IPS-NIHi11 (cell line): Measurements from ENCODE around the gene LRP8.

ENCODE experiments used
- DNase-seq: peaks from one replicate; pipeline ENCODE4 v3.0.0; 2012; ENCODE audit warnings: mixed read lengths, low spot score

Gene LRP8

DNA sequence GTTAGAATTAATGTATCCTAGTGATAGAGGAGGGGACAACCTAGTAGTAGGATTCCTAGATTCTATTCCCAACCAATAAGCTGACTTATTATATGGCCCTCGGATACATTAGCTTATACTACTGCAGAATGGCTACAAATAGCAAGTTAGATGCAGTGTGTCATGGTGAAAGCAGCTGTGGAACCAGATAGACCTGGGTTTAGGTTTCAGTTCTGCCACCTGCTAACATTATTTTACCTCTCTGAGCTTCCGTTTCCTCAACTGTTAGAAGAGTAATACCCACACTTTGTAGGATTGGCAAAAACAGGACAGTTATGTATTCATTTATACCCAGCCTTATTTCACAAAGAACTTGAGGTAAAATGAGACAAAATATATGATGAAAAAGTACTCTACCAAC, 67.9 kb downstream of the LRP8 start:
- DNase-seq, result no peak

DNA sequence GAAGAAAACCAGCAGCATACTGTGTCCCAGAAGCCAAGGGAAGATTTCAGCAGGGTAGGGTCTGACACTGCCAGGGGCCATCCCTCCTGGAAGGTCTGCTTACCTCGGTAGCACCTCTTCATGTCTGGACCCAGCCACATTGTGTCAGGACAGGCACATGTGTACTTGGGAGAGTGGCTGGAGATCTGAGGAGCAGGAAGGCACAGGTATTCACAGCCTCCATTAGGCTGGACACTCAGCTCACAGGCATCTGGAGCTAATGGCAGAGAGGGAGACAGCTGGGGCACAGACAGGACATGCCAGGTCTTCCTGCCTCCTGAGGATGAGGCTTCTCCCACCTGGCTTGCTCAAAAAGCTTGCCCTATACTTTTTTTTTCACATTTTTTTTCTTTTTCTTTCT, 69.7 kb downstream of the LRP8 start:
- DNase-seq, result no peak

DNA sequence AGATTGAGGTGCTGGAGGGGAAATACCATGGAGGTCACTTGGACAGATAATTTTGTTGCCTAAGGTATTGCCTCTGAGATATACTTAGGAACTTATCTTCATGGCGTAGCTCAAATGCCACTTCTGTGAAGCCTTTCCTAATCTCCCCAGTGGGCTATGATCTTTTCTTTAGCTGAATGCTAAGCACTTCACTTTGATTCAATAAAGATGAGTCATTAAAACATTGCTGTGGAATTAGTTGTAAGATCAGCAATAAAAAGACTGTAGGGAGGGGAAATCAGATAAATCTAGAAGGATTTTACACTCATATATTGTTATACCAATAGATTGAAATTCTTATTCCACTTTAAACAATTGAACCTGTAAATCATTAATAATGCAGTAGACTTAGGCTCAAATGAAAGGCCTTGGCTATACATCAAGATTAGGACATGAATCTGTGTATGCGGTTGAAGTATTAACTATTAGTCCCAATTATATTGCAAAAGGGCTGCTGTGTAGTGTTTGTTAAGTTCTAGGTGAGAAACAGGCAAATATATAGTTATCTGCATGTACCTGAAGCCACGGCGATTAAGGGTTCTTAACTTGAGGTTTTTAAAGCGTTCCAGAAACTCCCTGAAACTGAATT, 70.3 kb downstream of the LRP8 start:
- DNase-seq, result no peak

DNA sequence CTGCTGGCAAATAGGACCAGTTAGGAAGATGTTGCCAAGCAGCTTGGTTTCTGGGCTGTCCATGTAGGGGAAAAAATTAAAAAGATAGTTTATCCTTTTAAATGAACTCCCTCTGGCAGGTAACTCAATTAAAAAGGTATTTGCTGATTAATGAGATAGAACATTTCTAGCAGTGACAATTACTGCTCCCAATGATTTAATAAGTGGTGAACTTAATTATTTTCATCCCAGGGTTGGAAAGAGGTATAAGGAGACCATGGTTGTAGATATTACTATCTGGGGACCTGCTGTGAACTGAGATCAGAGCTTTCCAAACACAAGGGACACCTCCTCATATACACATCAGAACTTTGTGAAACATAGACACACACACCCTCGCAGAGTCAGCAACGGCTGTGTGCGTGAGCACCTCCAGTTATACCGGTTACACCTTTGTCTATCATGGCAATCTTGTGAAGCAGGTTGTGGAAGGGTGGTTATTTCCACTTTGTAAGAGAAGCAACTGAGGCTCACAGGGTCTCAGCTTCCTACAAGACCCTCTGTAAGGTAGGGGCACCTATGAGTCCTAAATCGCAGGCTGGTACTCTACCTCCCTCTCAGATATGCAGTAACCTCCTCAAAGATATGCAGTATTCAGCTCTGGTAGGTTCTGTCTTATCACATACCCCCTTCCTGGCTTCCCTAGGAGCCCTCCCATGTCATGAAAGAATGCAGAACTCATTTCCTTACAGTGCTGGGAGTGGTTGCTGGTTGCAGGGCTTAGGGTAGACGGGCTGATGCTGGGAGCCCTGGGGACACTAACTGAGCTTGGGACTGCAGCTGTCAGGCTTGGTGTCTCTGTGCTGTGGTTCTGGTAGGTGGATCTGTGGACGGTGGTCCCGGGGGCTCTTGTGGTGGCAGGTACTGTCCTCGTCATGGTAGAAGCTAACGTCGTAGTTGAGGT, 71.1 kb downstream of the LRP8 start:
- DNase-seq, result no peak

DNA sequence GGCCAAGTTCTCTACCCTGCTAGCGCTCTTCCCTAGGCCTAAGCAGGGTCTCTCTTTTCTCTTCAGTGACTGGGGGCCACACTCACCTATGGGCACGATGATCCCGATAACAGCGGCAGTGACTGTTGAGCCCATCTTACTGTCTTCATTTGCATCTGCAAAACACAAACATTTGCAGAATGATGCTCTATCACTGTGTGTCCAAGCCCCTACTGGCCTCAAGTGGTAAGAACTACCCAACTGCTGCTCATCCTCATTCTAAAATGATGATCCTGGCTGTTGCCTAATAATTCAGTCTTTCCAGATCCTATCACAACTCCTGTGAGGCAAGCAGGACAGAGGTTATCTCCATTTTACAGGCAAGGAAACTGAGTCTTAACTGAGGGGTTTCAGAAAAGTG, 72.8 kb downstream of the LRP8 start:
- DNase-seq, result no peak

DNA sequence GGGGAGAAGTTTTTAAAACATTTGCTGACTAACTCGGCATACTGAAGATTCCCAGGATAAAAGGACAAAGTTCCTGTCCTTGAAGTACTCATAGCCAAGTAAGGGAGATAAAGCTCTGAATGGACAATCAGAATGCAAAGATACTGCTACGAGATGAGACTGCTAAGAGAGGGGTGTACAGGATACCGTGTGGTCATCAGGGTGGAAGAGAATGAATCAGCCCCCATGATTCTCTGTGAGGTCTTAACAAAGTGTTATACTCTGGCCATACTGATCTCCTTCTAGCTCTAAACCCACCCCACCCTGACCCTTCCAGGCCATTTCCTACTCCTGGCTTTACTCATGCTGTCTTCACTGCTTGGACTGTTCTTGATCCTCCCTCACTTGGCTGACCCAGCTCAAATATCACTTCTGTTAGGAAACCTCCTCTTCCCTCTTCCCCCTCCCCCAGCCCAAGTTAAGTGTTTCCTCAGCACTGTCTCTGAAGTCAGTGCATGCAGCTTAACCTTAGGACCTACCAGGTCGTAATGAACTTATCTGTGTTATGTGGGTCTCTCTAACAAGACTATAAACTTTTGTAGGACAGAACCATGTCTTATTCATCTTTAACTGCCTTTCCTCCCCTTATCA, 73.7 kb downstream of the LRP8 start:
- no peak for DNase-seq

DNA sequence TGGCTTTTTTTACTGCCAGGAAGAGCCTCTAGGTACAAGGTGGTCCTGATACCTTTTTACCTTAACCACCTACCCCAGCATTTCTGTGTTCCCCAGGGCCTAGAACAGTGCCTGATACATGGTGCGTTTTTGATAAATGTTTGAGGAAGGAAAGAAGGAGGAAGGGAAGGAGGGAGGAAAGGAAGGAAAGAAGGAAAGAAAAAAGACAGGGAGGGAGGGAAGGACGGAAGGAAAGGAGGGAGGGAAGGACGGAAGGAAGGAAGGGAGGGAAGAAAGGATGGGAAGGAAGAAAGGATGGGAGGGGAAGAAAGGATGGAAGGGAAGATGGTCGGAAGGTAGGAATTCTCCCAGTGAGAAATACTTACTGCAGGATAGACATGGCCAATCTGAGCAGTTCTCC, 77.5 kb downstream of the LRP8 start:
- DNase-seq, result no peak

DNA sequence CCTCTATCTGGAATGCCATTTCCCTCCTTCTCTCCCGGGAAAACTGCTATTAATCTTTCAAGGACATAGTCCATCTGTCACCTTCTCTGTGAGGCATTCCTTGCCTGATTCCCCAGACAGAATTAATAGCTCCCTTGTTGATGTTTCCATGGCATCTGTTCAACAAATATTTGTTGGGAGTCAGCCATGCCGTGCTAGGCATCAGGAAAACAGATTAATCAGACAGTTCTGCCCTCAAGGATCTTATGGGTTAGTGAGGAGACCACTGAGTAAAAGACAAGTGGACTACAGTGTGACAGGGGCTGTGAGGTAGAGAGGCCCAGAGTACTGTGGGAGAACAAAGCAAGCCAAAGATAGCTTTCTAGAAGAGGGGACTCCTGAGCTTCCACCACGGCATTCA, 78.2 kb downstream of the LRP8 start:
- DNase-seq, result no peak

DNA sequence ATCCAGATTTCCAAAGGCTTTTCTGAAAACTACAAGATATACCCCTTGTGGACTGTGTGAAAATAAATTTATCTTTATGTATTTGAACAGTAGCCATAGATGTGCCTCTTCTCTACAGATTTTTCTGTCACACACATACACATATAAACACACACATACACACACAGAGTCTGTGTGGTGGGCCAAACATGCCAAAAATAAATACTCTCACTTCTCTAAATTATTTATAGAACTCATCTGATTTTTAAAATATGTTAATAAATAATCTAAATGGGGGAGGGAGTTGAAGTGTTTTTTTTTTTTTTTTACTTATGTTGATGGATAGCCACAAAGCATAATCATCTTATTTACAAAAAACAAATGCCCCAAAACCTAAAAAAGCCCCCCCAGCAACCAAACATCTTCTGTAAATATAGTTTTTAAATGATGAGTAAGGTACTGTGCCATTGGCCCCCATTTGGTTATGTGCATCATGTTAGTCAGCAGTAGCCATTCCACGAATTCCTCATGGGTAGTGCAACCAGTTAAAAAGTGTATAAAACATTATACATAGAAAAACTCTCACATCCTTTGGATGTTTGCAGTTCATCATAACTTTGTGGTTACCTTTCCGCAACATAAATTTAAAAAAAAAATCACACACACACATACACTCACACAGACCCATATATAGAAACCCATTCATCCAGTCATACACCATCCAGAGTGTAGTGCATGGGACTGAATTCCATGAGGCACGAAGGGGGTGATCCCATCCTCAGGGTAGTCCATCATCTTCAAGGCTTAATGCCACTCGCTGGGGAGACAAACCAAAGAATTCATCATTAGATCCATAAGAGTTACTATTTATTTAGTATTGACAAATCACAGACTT, 81.4 kb downstream of the LRP8 start:
- no peak for DNase-seq

DNA sequence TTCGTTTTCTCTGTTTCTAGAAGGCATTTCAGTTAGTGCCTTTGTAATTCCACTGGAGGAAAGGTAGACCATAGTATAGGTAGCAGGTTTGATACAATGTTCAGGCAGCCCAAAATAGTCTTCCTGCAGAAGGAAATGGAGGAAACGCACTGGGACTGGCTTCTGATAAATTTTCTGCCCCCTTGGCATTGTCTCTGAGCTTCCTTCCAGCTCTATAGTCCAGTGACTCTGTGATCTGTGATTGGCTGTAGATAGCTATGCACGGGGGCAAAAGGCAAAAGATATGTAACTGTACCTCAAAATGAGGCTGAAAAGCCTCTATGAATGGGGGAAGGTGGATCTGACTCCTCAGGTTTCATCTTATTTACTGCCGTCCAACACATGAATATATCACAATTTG, 83.7 kb downstream of the LRP8 start:
- no peak for DNase-seq

DNA sequence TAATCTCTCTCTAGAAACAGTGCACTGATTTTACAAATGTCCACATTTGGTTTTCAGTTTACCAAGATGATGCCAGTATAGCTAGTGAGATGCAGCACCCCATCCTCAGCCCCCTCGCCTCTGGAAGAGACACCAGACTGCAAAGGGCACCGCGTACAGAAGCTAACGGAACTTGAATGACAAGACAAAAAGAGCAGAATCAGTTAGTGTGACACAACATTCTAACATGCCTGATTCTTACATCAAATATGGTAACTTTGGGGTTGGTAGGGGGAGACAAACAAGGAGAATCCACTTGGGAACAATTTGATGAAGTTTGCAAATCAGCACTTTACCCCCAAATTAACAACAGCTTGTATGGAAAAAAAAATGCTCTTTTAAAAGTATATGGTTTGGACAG, 85.5 kb downstream of the LRP8 start:
- DNase-seq, result no peak

DNA sequence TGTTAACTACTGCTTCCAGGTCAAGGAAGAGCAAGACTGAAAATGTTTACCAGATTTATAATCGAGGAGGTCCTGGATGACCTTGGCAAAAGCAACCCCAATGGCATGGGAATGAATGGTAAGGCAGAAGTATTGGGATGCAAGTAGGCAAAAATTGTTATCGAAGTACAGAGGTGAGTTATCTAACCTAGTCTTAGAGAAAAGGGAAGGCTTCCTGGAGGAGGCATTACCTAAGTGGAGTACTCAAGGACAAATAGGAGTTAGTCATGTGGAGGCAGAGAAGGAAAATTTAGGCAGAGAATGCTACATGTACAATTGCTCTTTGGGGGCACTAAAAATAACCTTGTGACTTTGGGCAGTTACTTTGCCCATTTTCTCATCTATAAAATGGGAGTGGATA, 86.0 kb downstream of the LRP8 start:
- no peak for DNase-seq

DNA sequence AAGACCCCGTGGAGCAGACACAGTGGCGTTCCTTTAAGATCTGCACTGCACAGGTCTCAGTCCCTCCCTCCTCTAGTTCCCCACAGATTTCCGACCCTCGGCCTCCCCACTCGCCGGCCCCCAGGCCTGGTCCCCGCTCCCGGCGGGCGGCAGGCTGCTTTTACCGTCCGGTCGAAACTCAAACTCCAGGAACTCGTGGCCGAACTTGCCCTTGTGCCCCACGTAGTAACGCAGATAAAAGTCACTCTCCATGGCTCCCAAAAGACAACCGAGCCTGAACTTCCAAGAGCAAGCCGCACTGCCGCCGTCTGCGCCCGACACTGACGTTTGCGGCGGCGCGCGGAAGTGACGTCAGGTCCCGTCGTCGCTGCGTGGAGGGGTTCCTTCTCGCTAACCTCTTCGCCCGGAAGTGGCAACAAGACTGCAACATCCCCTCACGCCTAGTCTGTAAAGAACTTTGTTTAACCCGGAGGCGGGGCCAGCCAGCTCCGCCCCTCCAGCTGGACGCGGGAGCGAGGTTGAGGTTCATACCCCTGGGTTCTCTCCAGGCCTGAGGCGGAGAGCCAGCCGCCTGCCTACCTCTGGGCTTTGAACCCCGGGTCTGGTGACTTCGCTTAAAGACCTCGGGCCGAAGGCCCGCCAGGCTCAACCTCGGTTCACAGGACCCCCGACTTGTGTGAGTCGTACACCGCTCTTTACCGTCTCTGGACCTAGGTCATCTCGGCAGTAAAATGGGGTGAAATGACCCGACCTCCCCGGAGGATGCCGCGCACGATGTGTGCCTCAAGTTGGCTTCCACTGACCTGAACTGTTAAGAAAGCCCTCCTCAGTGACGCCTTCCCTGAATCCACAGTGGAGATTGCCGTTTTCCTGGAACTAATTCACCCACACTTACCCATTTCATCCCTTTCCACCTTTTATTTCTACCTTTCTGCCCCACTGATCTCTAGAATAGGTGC, 89.4 kb downstream of the LRP8 start, which contains the start of gene MAGOH:
Gene MAGOH, minus strand, starts transcription at position 322 of the 959 bp plus-strand sequence. Its CDS starts 70 bp downstream, at position 252.
- DNase-seq, result peak; percentile 100

DNA sequence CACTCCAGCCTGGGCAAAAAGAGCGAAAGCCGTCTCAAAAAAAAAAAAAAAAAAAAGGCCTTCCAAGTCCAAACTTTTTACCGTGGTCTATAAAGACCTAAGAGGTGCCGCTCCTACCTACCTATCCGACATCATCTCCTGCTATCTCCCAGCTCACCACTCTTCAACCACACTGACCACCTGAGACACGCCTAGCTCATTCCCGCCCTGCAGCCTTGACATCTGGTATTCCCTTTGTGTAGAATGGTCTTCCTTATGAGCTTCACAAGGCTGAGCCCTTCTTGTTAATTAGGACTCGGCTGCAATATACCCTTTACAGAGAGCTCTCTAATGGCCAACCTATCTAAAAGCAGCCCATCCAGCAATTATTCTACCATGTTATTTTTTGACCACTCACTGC, 90.2 kb downstream of the LRP8 start:
- DNase-seq, result no peak

DNA sequence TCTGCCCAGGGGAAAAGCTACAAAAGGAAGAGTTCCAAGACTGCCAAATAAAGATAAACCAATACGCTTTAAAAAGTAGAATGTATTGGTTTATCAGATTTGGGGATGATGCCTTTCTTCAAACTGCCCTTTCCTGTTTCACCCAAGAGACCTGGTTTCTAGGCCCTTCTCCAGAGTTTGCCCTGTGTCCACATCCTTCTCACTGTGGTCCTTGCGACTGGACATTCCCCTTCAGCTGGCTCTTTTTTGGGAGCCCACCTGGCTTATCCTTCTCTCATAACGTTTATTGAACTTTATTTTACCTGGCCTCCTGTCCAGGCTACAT, 106.9 kb downstream of the LRP8 start:
- no peak for DNase-seq

DNA sequence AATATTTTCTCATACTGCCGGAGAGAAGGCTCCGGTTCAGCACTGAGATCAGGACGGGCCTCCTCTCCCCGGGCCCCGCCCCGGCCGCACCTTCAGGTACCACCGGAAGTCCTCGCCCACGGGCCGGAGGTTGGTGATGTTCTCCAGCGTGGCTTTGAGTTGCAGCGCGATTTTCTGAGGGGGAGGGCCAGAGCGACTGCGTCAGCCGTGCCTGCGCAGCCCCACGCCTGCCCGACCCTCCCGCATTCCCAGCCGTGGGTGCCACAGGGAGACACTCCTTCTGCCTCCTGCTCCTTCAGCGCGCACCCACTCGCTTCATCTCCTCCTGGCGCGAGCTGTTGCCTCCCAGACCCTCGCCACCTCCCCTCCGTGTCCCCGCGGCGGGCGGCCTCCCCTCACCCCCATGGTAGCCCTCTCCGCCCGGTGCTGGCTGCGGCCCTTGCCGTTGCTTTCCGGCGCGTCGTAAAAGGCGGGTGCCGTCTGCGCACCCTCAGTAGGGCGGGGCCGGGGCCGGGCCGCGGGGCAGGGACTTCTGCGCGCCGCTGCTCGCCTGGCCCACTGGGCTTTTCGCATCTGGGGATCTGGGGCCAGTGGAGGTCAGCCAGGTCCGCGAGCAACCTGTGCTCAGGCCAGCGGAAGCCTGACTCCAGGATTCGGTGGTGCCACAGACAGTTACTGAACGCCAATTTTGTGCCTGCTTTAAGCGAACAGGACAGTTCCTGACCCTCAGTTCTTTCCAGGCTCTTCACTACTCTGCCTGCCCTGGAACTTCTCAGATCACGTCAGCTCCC, 107.5 kb downstream of the LRP8 start, which contains the start of gene CZIB:
Gene CZIB, minus strand, starts transcription at position 464 of the 791 bp plus-strand sequence. Its CDS starts 59 bp downstream, at position 405.
- DNase-seq, result peak; percentile 96

DNA sequence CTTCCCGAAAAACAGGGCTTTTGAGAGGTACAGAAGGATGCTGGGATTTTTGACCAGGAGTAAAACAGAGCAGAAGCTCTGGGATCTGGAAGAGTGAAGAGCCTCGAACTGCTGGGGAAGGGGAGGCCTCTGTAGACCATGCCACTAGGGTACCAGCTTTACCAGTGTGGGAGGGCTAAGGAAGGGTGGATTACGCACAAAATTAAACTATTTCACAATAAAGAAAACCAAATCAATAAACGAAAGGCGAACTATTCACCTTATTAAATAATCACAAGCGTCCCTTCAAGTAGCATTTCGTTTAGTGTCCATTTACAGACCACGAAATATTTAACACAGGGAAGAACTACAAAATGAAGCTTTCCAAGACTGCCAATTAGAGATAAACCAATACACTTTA, 108.2 kb downstream of the LRP8 start:
- no peak for DNase-seq

DNA sequence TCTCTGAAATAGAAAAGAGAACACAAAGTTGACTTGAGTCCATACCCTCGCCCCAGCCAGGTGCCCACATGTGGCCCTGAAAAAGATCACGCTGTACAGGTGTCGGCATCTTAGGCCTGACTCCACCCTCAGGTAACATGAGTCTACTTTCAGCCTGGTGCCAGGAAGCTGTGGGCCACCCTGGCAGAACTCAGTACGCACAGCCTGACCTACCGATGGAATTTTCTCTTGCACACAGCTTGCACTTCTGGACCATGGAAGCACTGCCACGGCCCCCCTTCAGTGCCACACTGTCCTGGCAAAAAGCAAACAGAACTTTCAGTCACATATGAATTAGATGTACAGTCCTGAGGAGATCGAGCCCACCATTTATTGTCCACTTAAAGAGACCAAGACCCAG, 109.7 kb downstream of the LRP8 start:
- DNase-seq, result no peak

DNA sequence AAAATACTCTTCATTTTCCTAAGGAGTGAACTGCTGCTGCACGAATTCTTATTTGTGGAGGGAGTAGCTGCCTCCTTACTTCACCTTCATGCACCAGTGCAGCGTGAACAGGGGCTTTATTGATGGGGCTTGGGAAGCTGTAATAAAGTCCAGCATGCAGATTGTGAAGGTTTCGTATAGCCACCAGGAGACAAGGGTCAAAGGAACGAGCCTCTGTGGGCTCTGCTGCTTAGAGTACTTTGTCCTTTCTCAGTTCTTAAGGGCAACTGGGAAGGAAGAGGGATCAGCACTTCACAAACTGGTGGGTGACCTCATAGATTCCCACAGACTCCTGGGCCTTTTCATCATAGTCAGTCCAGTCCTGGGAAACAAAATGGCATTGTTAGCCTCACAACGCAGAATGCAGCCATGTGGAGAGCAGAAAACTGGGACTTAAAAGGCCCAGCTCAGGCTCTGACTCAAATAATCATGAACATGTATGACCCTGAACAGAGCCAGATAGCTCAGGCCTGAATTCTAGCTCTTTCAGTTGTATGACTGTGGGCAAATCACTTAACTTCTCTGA, 113.4 kb downstream of the LRP8 start:
- no peak for DNase-seq

DNA sequence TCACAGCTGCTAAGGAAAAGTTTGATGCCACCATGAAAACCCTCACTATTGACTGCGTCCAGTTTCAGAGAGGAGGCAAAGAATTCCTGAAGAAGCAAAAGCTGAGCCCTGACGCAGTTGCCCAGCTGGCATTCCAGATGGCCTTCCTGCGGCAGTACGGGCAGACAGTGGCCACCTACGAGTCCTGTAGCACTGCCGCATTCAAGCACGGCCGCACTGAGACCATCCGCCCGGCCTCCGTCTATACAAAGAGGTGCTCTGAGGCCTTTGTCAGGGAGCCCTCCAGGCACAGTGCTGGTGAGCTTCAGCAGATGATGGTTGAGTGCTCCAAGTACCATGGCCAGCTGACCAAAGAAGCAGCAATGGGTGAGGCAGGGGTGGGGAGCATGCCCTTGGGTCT, 116.9 kb downstream of the LRP8 start:
- DNase-seq, result no peak
